ENCODE measurements around the gene MED10. TPM values are rescaled to one million over a fixed set of nuclear protein-coding genes. Genes with fewer than 3 reads are reported as not detected.
A peak's percentile ranks its signal among the peaks of the same experiment; 100 is the strongest.

MED10 gene
- total RNA-seq, 1 experiment from 2014 or later = 5.7 TPM

- H3K36me3 ChIP-seq (replicated peaks; ENCODE audit: control insufficient read depth, insufficient read depth, low read length) = no peaks in the 10 kb centered on the region
- DNase-seq = no peak
- no peak overlapping the region for H3K4me3 ChIP-seq (ENCODE audit: insufficient read depth, low read depth, low read length)
- H3K27me3 ChIP-seq (ENCODE audit: control insufficient read depth, insufficient read depth, low read length) = no peaks in the 10 kb centered on the region
Observed at GRCh38 chr5:6340100-6340499, 38.2 kb downstream of the MED10 start.

GRCh38 chr5:6338871-6339270, 39.5 kb downstream of the MED10 start:
- Histone ChIP-seq H3K27me3 (ENCODE audit: control insufficient read depth, insufficient read depth, low read length) (no peaks in the 10 kb centered on the region), H3K4me3 (ENCODE audit: insufficient read depth, low read depth, low read length) (no peak overlapping the region), H3K36me3 (replicated peaks; ENCODE audit: control insufficient read depth, insufficient read depth, low read length) (no peaks in the 10 kb centered on the region)
- no peak for DNase-seq

- no peaks in the 10 kb centered on the region for H3K27me3 ChIP-seq (ENCODE audit: control insufficient read depth, insufficient read depth, low read length)
- H3K4me3 ChIP-seq (ENCODE audit: insufficient read depth, low read depth, low read length) = no peak overlapping the region
- DNase-seq = no peak
- H3K36me3 ChIP-seq (replicated peaks; ENCODE audit: control insufficient read depth, insufficient read depth, low read length) = no peaks in the 10 kb centered on the region
Observed at GRCh38 chr5:6338135-6338534, 40.2 kb downstream of the MED10 start.

GRCh38 chr5:6333182-6333905, 45.0 kb downstream of the MED10 start:
- H3K4me3 ChIP-seq (ENCODE audit: insufficient read depth, low read depth, low read length) = no peak overlapping the region
- H3K27me3 ChIP-seq (ENCODE audit: control insufficient read depth, insufficient read depth, low read length) = no peaks in the 10 kb centered on the region
- DNase-seq = no peak
- no peaks in the 10 kb centered on the region for H3K36me3 ChIP-seq (replicated peaks; ENCODE audit: control insufficient read depth, insufficient read depth, low read length)

- H3K36me3 ChIP-seq (replicated peaks; ENCODE audit: control insufficient read depth, insufficient read depth, low read length) = no peaks in the 10 kb centered on the region
- no peak overlapping the region for H3K4me3 ChIP-seq (ENCODE audit: insufficient read depth, low read depth, low read length)
- peaks cover 8% of the 10 kb centered on the region; the same call in 1 of the 2 replicates for H3K27me3 ChIP-seq (ENCODE audit: control insufficient read depth, insufficient read depth, low read length)
- peak; percentile 80 for DNase-seq
Observed at GRCh38 chr5:6328173-6328572, 50.2 kb downstream of the MED10 start.

- DNase-seq = no peak
- H3K36me3 ChIP-seq (replicated peaks; ENCODE audit: control insufficient read depth, insufficient read depth, low read length) = no peaks in the 10 kb centered on the region
- H3K4me3 ChIP-seq (ENCODE audit: insufficient read depth, low read depth, low read length) = no peak overlapping the region
Observed at GRCh38 chr5:6326776-6327175, 51.6 kb downstream of the MED10 start.

GRCh38 chr5:6322163-6322713, 56.1 kb downstream of the MED10 start:
- no peak for DNase-seq
- peaks cover 17% of the 10 kb centered on the region; the same call in 1 of the 2 replicates for H3K27me3 ChIP-seq (ENCODE audit: control insufficient read depth, insufficient read depth, low read length)
- H3K36me3 ChIP-seq (replicated peaks; ENCODE audit: control insufficient read depth, insufficient read depth, low read length) = no peaks in the 10 kb centered on the region

More at GRCh38 chr5:6326776-6327175, 51.6 kb downstream of the MED10 start:
- peaks cover 8% of the 10 kb centered on the region; the same call in 1 of the 2 replicates for H3K27me3 ChIP-seq (ENCODE audit: control insufficient read depth, insufficient read depth, low read length)

More at GRCh38 chr5:6322163-6322713, 56.1 kb downstream of the MED10 start:
- H3K4me3 ChIP-seq (ENCODE audit: insufficient read depth, low read depth, low read length) = no peak overlapping the region

Other genes with a start within 250 kb of the MED10 start
- gene UBE2QL1, start 70.3 kb upstream of the MED10 start, total RNA-seq (2014; rRNA removed; shearing (Covaris generic)) = 0.17 and 0.52 TPM in 2 replicates